NOMO-1 (cell line): ENCODE data around the gene ZNF821.
"Not testable (repeated sequence)": the region's sequence is repeated elsewhere in the genome, so short reads cannot be mapped to it uniquely, and the experiment has no call there.

ENCODE experiments used
- DNase-seq, 2 experiments: peaks; one replicate each; lab custom pipeline; 2025; ENCODE audit not compliant: unreplicated experiment in 2 of 2; lab: John Stamatoyannopoulos, UW

The ZNF821 gene

GRCh38 chr16:71865173-71865863, 18.7 kb downstream of the ZNF821 start:
- no peak for DNase-seq

- DNase-seq: no peak
These were observed 20.0 kb downstream of the ZNF821 start for GRCh38 chr16:71863995-71864394.

- DNase-seq: no peak
These were observed 24.0 kb downstream of the ZNF821 start for GRCh38 chr16:71859762-71860521.

GRCh38 chr16:71855937-71856662, 27.9 kb downstream of the ZNF821 start:
- no peak for DNase-seq

- no peak for DNase-seq
These were observed 29.5 kb downstream of the ZNF821 start for GRCh38 chr16:71854369-71854948.

- DNase-seq: no peak
These were observed 30.6 kb downstream of the ZNF821 start for GRCh38 chr16:71853413-71853812.

- DNase-seq: no peak
These were observed 31.4 kb downstream of the ZNF821 start for GRCh38 chr16:71852561-71852960.

GRCh38 chr16:71852158-71852557, 31.8 kb downstream of the ZNF821 start:
- DNase-seq: no peak

GRCh38 chr16:71851746-71852145, 32.2 kb downstream of the ZNF821 start:
- no peak for DNase-seq

- no peak for DNase-seq
These were observed 35.4 kb downstream of the ZNF821 start for GRCh38 chr16:71848622-71849021.

- DNase-seq: no peak
These were observed 36.9 kb downstream of the ZNF821 start for GRCh38 chr16:71847096-71847495.

- DNase-seq: no peak
These were observed 37.6 kb downstream of the ZNF821 start for GRCh38 chr16:71846431-71846830.

- DNase-seq: peak; percentile 79 to 87
These were observed 38.1 kb downstream of the ZNF821 start, which contains the start of gene ATXN1L for GRCh38 chr16:71845639-71846430. Gene ATXN1L (plus strand): TSS chr16:71845976. CDS start chr16:71849741, 3,765 bp downstream.

GRCh38 chr16:71843572-71843971, 40.4 kb downstream of the ZNF821 start:
- no peak for DNase-seq

GRCh38 chr16:71840052-71840451, 43.9 kb downstream of the ZNF821 start:
- DNase-seq: no peak

- DNase-seq: no peak
These were observed 46.8 kb downstream of the ZNF821 start for GRCh38 chr16:71837150-71837549.

- no peak for DNase-seq
These were observed 49.7 kb downstream of the ZNF821 start for GRCh38 chr16:71834291-71834690.

- not testable (repeated sequence) for DNase-seq
These were observed 51.9 kb downstream of the ZNF821 start for GRCh38 chr16:71832112-71832511.

GRCh38 chr16:71831698-71832097, 52.3 kb downstream of the ZNF821 start:
- not testable (repeated sequence) for DNase-seq

GRCh38 chr16:71830359-71830758, 53.6 kb downstream of the ZNF821 start:
- DNase-seq: no peak
